B cell (primary cell): ENCODE results near the gene ZC3H18. TPM values are rescaled to one million over a fixed set of nuclear protein-coding genes. Genes with fewer than 3 reads are reported as not detected.
"Not testable (repeated sequence)": the region's sequence is repeated elsewhere in the genome, so short reads cannot be mapped to it uniquely, and the experiment has no call there.

Experiments
- ATAC-seq: fragments of 200-7000 bp; cut with Tn5 transposase; one replicate; pipeline ENCODE4 v1.10.0; 2021; ENCODE audit warnings: low read depth, mild to moderate bottlenecking, moderate number of reproducible peaks, moderate library complexity
- CTCF ChIA-PET: fragments of 350-600 bp; sonication (Branson Sonifier 250); formaldehyde crosslinking; loops from one replicate; lab custom pipeline; 2021; ENCODE audit warnings: antibody characterized with exemption, inconsistent platforms; lab: Charles Lee
- POLR2A ChIA-PET: fragments of 350-600 bp; sonication (Branson Sonifier 250); formaldehyde crosslinking; loops from one replicate; lab custom pipeline; 2021; ENCODE audit warnings: antibody characterized with exemption; lab: Charles Lee
- DNase-seq: peaks from one replicate; pipeline ENCODE4 v3.0.0; 2013
- H2AFZ ChIP-seq: 2 replicates; pipeline ENCODE4 v1.6.1; 2012; ENCODE audit warnings: mild to moderate bottlenecking, low read depth, low read length; ENCODE audit not compliant: insufficient read depth, poor library complexity, severe bottlenecking
- H3K27ac ChIP-seq, 2 donors: 1 replicate in 1 of 2; 2 replicates in 1 of 2; pipeline ENCODE4 v1.5.1; 2012 to 2013; ENCODE audit warnings: low read length in 2 of 2, mild to moderate bottlenecking in 2 of 2, moderate library complexity in 1 of 2
- H3K27me3 ChIP-seq, 4 experiments: fragments of 200-600 bp in 1 of 4; sonication (generic) in 1 of 4; replicated peaks in 1 of 4; 1 replicate in 2 of 4; 2 replicates in 2 of 4; pipeline versions ENCODE4 v1.6.1 to v1.7.0; 2013 to 2016; ENCODE audit warnings: low read length in 3 of 4, mild to moderate bottlenecking in 2 of 4, mixed read lengths in 1 of 4, moderate library complexity in 1 of 4; ENCODE audit not compliant: insufficient read depth in 4 of 4, control insufficient read depth in 3 of 4; ENCODE audit errors: control extremely low read depth in 1 of 4
- H3K36me3 ChIP-seq, 2 experiments: replicated peaks in 1 of 2; 1 replicate in 1 of 2; 2 replicates in 1 of 2; pipeline versions ENCODE4 v1.6.1 to v1.7.1; 2013; ENCODE audit warnings: low read length in 1 of 2; ENCODE audit not compliant: insufficient read depth in 2 of 2, control insufficient read depth in 1 of 2; ENCODE audit errors: control extremely low read depth in 1 of 2, extremely low read depth in 1 of 2
- H3K4me1 ChIP-seq, 2 donors: fragments of 200-600 bp in 1 of 2; sonication (generic) in 1 of 2; 1 replicate in 1 of 2; 2 replicates in 1 of 2; pipeline versions ENCODE4 v1.5.1 to v1.6.1; 2013 to 2017; ENCODE audit warnings: low read length in 2 of 2; ENCODE audit not compliant: control insufficient read depth in 2 of 2, insufficient read depth in 2 of 2
- H3K4me2 ChIP-seq: replicated peaks from 2 replicates; pipeline ENCODE3; 2012; ENCODE audit warnings: mild to moderate bottlenecking, low read depth, low read length; ENCODE audit not compliant: poor library complexity, severe bottlenecking
- H3K4me3 ChIP-seq, 5 experiments: fragments of 200-600 bp in 1 of 5; sonication (generic) in 1 of 5; 1 replicate in 3 of 5; 2 replicates in 2 of 5; pipeline versions ENCODE4 v1.5.1 to v1.7.0; 2011 to 2016; ENCODE audit warnings: low read length in 4 of 5, mild to moderate bottlenecking in 4 of 5, low read depth in 2 of 5, control low read depth in 1 of 5, moderate library complexity in 1 of 5; ENCODE audit not compliant: insufficient read depth in 1 of 5; ENCODE audit errors: control extremely low read depth in 1 of 5, extremely low read depth in 1 of 5
- H3K79me2 ChIP-seq: fragments of 200-600 bp; sonication (generic); one replicate; pipeline ENCODE4 v1.6.0; 2016; ENCODE audit warnings: low read length; ENCODE audit not compliant: control insufficient read depth, insufficient read depth
- H3K9ac ChIP-seq: fragments of 200-600 bp; sonication (generic); 2 replicates; pipeline ENCODE4 v1.6.1; 2017; ENCODE audit warnings: mild to moderate bottlenecking, low read length, moderate library complexity
- H3K9me3 ChIP-seq, 3 donors: one replicate each; pipeline versions ENCODE4 v1.6.1 to v1.7.1; 2013; ENCODE audit warnings: low read length in 2 of 3; ENCODE audit not compliant: control insufficient read depth in 2 of 3, insufficient read depth in 1 of 3; ENCODE audit errors: control extremely low read depth in 1 of 3
- H4K20me1 ChIP-seq: 2 replicates; pipeline ENCODE4 v1.6.0; 2012; ENCODE audit warnings: mild to moderate bottlenecking, low read length; ENCODE audit not compliant: insufficient read depth, control insufficient read depth, poor library complexity, severe bottlenecking
- H3K27ac Mint-ChIP-seq: one replicate; pipeline ENCODE4 v1.8.0; 2021; ENCODE audit warnings: mixed read lengths
- H3K27me3 Mint-ChIP-seq: one replicate; pipeline ENCODE4 v1.8.0; 2021; ENCODE audit warnings: mixed read lengths
- H3K4me1 Mint-ChIP-seq: one replicate; pipeline ENCODE4 v1.8.0; 2021; ENCODE audit warnings: mixed read lengths
- H3K4me3 Mint-ChIP-seq: one replicate; pipeline ENCODE4 v1.8.0; 2021; ENCODE audit warnings: mixed read lengths
- H3K9me3 Mint-ChIP-seq: one replicate; pipeline ENCODE4 v1.8.0; 2022; ENCODE audit warnings: mixed read lengths; ENCODE audit not compliant: insufficient read depth
- EZH2 ChIP-seq: IDR thresholded peaks from 2 replicates; pipeline ENCODE4 v1.6.1; 2012; ENCODE audit warnings: borderline replicate concordance, low read depth, mild to moderate bottlenecking, moderate library complexity, low read length; ENCODE audit not compliant: insufficient read depth, poor library complexity, severe bottlenecking
- WGBS: methylation state at CpG from one replicate; pipeline ENCODE4 v1.1.5; 2013; ENCODE audit warnings: missing lambda C conversion rate; ENCODE audit not compliant: insufficient coverage; 5-methylcytosine and 5-hydroxymethylcytosine counted together
- intact Hi-C: fragments of 100-400 bp; cut with micrococcal nuclease; formaldehyde crosslinking; loops from one replicate; pipeline ENCODE4 v1.10.0; 2022
- polyA plus RNA-seq: library from polyadenylated mRNA; depleted of rRNA; stranded (reverse); fragments of >200 nt; gene quantifications from 2 replicates; pipeline ENCODE4 v1.2.3, GENCODE V29; 2012
- total RNA-seq, 2 donors: library from RNA; stranded (reverse); fragments of 120-200 nt in 1 of 2; gene quantifications; 1 replicate in 1 of 2; 2 replicates in 1 of 2; pipeline versions ENCODE4 v1.2.3 to v1.2.4, GENCODE V29; 2013 to 2022
- TF ChIP-seq, protein P1 (sequence below): fragments of 200-600 bp; IDR thresholded peaks from one replicate; pipeline ENCODE4 v1.8.0; 2022; ENCODE audit warnings: antibody characterized with exemption, mild to moderate bottlenecking

The ZC3H18 gene
- total and polyA plus RNA-seq, 2 donors (not counting 1 experiment from before 2014, with no cell fraction given): 40.4 to 74.2 TPM

DNA sequence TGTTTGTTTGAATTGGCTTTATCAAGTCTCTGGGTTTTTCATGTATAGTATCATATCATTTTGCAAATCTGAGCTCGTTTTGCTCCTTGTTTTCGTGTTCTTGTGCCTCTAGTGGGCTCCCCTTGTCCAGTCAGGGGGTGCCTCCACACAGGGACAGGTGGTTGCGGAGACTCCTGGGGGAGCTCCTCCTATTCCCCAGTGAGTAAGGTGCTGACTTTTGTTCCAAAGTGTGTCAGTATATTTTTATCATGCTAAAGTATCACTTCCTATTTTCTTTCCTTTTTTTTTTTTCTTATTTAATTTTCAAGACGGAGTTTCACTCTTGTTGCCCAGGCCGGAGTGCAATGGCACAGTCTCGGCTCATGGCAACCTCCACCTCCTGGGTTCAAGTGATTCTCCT is 37.9 kb downstream of the ZC3H18 start:
- H3K4me1 Mint-ChIP-seq: peaks cover 17% of the 10 kb centered on the region
- 60% methylated on average over 1 of the region's 6 CpGs for WGBS
- TF ChIP-seq, protein P1, sequence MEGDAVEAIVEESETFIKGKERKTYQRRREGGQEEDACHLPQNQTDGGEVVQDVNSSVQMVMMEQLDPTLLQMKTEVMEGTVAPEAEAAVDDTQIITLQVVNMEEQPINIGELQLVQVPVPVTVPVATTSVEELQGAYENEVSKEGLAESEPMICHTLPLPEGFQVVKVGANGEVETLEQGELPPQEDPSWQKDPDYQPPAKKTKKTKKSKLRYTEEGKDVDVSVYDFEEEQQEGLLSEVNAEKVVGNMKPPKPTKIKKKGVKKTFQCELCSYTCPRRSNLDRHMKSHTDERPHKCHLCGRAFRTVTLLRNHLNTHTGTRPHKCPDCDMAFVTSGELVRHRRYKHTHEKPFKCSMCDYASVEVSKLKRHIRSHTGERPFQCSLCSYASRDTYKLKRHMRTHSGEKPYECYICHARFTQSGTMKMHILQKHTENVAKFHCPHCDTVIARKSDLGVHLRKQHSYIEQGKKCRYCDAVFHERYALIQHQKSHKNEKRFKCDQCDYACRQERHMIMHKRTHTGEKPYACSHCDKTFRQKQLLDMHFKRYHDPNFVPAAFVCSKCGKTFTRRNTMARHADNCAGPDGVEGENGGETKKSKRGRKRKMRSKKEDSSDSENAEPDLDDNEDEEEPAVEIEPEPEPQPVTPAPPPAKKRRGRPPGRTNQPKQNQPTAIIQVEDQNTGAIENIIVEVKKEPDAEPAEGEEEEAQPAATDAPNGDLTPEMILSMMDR: no peak
- no peak for TF ChIP-seq EZH2
- POLR2A ChIA-PET: interaction anchor here (0.7 kb wide), 2 partner anchors 12 to 671 kb away, joined by 4 read pairs; no protein-coding TSS in a partner anchor
- H3K27me3 Mint-ChIP-seq: no peaks in the 10 kb centered on the region
- intact Hi-C loops: no loop called here
- ATAC-seq: peak; percentile 54
- Histone ChIP-seq H3K27ac (peak overlapping the region in 1 of 2 donors; percentile 7), H3K79me2 (peaks cover 57% of the 10 kb centered on the region), H4K20me1 (peaks cover 42% of the 10 kb centered on the region), H2AFZ (no peak overlapping the region), H3K4me3 (no peak overlapping the region), H3K4me2 (peak overlapping the region; percentile 48), H3K27me3 (no peaks in the 10 kb centered on the region), H3K36me3 (peaks cover 0 to 56% of the 10 kb centered on the region in 2 experiments), H3K9me3 (no peaks in the 10 kb centered on the region), H3K9ac (no peak overlapping the region), H3K4me1 (peaks cover 7 to 18% of the 10 kb centered on the region in 2 donors)
- H3K9me3 Mint-ChIP-seq: no peaks in the 10 kb centered on the region
- H3K4me3 Mint-ChIP-seq: no peak overlapping the region
- DNase-seq: peak; percentile 35
- no peak overlapping the region for H3K27ac Mint-ChIP-seq
- CTCF ChIA-PET: interaction anchor here (0.7 to 1.3 kb wide), 4 partner anchors 25 to 97 kb away, joined by 3 to 4 read pairs (median 3); no protein-coding TSS in a partner anchor

DNA sequence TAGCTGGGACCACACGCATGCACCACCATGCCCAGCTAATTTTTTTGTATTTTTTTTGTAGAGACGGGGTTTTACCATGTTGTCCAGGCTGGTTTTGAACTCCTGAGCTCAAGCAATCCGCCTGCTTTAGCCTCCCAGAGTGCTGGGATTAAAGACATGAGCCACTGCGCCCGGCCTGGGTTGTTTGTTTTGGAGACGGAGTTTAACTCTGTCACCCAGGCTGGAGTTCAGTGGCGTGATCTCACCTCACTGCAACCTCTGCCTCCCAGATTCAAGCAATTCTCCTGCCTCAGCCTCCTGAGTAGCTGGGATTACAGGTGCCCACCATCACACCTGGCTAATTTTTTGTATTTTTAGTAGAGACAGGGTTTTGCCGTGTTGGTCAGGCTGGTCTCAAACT is 39.2 kb downstream of the ZC3H18 start:
- H3K27me3 Mint-ChIP-seq, CTCF ChIA-PET, H3K27ac Mint-ChIP-seq, DNase-seq, intact Hi-C loops, H3K27me3 ChIP-seq, H3K27ac ChIP-seq, H3K9me3 Mint-ChIP-seq, H3K4me3 ChIP-seq, H3K4me2 ChIP-seq, H2AFZ ChIP-seq, H3K9ac ChIP-seq, H3K4me3 Mint-ChIP-seq, ATAC-seq, H3K9me3 ChIP-seq: not testable (repeated sequence)
- Histone ChIP-seq H3K4me1 (peaks cover 7 to 18% of the 10 kb centered on the region in 2 donors), H3K36me3 (peaks cover 0 to 64% of the 10 kb centered on the region in 2 experiments), H4K20me1 (peaks cover 50% of the 10 kb centered on the region), H3K79me2 (peaks cover 70% of the 10 kb centered on the region)
- 91% methylated on average over 7 of the region's 8 CpGs for WGBS
- peaks cover 17% of the 10 kb centered on the region for H3K4me1 Mint-ChIP-seq
- POLR2A ChIA-PET: interaction anchor here (0.6 kb wide), 1 partner anchor 32 kb away, joined by 3 read pairs; no protein-coding TSS in a partner anchor
